ENCODE data around the gene TUBB4B.

DNA sequence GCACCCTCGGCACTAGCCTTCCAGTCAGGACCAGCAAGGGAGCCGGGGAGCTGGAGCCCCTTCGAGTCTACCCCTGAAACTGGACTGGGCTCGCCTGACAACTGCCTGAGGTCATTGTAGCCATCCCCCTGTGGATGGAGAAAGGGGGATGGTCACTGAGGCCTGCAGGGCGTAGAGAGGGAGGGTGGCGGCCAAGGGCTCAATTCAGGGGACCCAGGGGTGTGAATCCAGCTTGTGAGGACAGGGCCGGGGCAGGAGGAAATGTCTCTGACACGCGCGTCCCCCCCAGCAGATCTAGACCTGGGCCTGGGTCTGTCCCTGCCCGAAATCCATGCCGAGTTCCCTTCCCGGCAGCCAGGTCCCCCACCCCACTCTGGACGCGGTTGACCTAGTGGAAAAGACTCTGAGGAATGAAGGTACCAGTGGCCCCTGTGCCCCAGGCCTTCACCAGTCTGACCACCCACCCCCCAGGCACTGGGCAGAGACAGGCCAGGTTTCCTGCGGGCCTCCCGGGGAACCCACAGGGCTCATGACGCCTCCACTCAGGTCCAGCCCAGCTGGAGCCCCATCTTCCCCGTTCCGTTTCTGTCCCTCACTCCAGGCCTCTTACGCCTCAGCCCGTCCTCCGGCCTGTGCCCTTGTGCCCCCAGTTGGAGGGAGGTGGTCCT is 9.6 kb upstream of the TUBB4B start:
- TF ChIP-seq, protein P1, sequence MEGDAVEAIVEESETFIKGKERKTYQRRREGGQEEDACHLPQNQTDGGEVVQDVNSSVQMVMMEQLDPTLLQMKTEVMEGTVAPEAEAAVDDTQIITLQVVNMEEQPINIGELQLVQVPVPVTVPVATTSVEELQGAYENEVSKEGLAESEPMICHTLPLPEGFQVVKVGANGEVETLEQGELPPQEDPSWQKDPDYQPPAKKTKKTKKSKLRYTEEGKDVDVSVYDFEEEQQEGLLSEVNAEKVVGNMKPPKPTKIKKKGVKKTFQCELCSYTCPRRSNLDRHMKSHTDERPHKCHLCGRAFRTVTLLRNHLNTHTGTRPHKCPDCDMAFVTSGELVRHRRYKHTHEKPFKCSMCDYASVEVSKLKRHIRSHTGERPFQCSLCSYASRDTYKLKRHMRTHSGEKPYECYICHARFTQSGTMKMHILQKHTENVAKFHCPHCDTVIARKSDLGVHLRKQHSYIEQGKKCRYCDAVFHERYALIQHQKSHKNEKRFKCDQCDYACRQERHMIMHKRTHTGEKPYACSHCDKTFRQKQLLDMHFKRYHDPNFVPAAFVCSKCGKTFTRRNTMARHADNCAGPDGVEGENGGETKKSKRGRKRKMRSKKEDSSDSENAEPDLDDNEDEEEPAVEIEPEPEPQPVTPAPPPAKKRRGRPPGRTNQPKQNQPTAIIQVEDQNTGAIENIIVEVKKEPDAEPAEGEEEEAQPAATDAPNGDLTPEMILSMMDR (IDR thresholded peaks at IDR 0.05), result no peak
- TF ChIP-seq POLR2A (IDR thresholded peaks at IDR 0.05), result no peak

All from Peyer's patch (tissue), 4 donors.